Endothelial cell of umbilical vein (primary cell): ENCODE data around the gene TMEM30B.

Experiments
- CTCF ChIP-seq, 2 donors: IDR thresholded peaks; 1 replicate in 1 of 2; 2 replicates in 1 of 2; pipeline ENCODE4 v1.5.1; 2011; ENCODE audit warnings: low read length in 2 of 2, mild to moderate bottlenecking in 2 of 2, moderate library complexity in 2 of 2, control low read depth in 1 of 2, inconsistent platforms in 1 of 2, low read depth in 1 of 2; ENCODE audit not compliant: insufficient read depth in 1 of 2; ENCODE audit errors: extremely low read depth in 1 of 2
- EZH2 ChIP-seq: IDR thresholded peaks from 2 replicates; pipeline ENCODE4 v1.6.1; 2012; ENCODE audit warnings: borderline replicate concordance, low read depth, mild to moderate bottlenecking, moderate library complexity, low read length, inconsistent platforms; ENCODE audit not compliant: severe bottlenecking
- FOS ChIP-seq: IDR thresholded peaks from 2 replicates; pipeline ENCODE4 v1.6.1; 2011; ENCODE audit warnings: mild to moderate bottlenecking, low read length, moderate library complexity, borderline replicate concordance; ENCODE audit not compliant: insufficient read depth
- GATA2 ChIP-seq: IDR thresholded peaks from 2 replicates; pipeline ENCODE4 v1.7.0; 2011; ENCODE audit warnings: low read depth, mild to moderate bottlenecking, moderate library complexity, mixed read lengths, low read length; ENCODE audit not compliant: insufficient read length, insufficient read depth
- MAX ChIP-seq: IDR thresholded peaks from 2 replicates; pipeline ENCODE4 v1.6.1; 2011; ENCODE audit not compliant: insufficient read depth, insufficient read length
- MYC ChIP-seq: IDR thresholded peaks from one replicate; pipeline ENCODE4 v1.6.1; 2011; ENCODE audit warnings: mild to moderate bottlenecking, low read depth, low read length
- POLR2A ChIP-seq: IDR thresholded peaks from 2 replicates; pipeline ENCODE4 v1.6.1; 2012; ENCODE audit warnings: low read depth, mild to moderate bottlenecking, control low read depth, low read length
- POLR2AphosphoS5 ChIP-seq: IDR thresholded peaks from 2 replicates; pipeline ENCODE4 v1.6.1; 2012; ENCODE audit warnings: low read depth, mild to moderate bottlenecking, control low read depth, low read length, moderate library complexity; ENCODE audit not compliant: insufficient read depth

- TF ChIP-seq POLR2AphosphoS5: peak; percentile 93
- no peak for TF ChIP-seq MYC
- no peak for TF ChIP-seq CTCF (IDR thresholded peaks at IDR 0.05; ENCODE audit: extremely low read depth in 1 of 2, insufficient read depth in 1 of 2, low read depth in 1 of 2, low read length in 2 of 2)
- peak; percentile 31 for TF ChIP-seq FOS
- no peak for TF ChIP-seq EZH2
- peak; percentile 41 for TF ChIP-seq POLR2A
- no peak for TF ChIP-seq MAX
- TF ChIP-seq GATA2: peak; percentile 29
Observed at GRCh38 chr14:61326847-61327246, 45.7 kb upstream of the TMEM30B start.
